HG03097 (cell line): ENCODE results near the gene NCKAP5.

Source experiments
- ATAC-seq: cut with Tn5 transposase; IDR thresholded peaks from one replicate; pipeline ENCODE4 v1.9.1; 2021; ENCODE audit not compliant: unreplicated experiment, low FRiP score

Gene NCKAP5

DNA sequence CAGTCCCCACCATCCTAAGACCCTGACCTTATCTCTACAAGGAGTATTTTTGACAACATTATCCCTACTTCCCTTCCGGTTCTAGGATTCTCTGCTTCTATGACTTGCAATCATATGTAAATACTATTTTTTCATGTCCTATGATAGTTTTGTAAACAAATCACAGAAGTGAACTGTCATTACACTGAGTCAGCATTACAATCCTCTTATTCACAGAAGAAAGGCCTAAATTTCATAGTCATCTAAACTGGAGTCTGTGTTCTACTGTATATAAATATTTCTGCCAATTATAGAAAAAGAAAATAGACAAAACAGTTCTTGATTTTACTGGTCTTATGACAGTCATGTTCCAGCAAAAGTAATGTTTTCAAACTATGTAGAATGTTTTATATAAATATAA lies 265.1 kb downstream of the NCKAP5 start:
- ATAC-seq = no peak

DNA sequence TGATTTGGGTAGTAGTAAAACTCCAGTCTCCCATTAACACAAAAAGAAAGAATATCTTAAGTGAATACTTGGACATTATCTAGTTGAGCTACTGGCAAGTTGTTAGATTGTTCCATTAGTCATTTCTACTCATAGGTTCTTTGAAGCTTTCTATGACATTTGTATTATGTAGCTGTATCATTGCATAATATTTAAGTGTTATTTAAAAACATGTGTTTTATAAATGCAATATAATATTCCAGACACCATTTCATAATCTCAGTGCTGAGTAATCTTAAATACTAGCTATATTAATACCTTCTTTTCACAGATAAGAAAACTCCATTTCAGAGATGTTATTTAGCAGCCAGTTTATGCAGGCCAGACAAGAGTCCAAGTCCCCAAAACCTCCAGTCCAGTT lies 271.9 kb downstream of the NCKAP5 start:
- ATAC-seq = no peak

DNA sequence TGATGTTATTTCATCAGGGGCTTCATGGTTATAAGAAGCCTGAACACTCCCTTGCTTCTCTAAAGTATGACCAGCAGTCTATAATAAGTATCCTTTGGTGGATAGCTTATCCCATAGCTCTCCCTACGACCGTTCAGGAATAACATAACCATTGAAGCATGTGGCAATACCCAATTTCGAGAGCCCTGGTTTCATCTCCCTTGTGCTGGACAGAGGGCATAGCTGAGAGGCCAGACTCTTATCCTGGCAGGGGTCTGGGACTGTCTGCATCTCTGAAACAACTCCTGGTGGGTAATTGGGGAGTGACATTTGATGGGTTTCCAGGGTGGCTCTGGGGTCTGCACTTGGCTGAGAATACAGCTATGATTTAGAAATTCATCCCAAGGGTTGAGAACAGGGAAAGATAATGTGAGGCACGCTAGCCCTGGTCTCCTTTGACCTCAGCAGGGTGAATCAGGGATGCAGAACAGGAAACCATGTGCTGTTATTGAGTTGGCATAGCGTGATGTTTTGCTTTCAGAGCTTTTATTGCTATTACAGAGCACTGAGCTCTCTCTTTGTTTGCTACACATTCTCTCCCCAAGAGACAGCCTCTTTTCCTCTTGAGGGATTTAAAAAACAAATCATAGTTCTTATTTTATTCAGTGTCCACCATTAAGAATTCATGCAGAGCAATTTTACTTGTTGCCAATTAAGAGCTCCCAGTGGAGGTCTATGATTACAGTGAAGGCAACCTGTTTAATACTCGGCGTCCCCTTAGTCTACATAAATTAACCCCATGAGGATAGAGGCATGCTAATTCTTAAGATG lies 274.5 kb downstream of the NCKAP5 start:
- no peak for ATAC-seq

- ATAC-seq = no peak
Measured at GRCh38 chr2:133292259-133292658, 276.0 kb downstream of the NCKAP5 start.

DNA sequence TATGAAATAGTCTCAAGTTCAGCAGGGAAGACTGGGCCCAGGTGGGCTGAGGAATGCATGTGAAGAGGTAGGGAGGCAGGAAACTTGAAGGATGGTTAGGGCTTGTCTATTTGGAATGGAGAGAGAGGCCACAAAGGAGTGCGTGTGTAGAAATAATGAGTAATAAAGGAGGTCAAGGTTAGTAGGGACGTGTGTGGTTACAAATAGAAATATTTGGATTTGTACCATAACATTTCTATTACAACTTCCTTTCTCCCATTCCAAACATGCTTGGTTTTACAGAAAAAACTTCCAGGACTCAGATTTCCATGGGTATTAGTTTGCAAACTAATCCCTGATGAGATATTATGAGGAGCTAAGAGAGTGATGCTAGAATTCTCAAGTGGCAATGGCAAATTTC lies 280.6 kb downstream of the NCKAP5 start:
- no peak for ATAC-seq

DNA sequence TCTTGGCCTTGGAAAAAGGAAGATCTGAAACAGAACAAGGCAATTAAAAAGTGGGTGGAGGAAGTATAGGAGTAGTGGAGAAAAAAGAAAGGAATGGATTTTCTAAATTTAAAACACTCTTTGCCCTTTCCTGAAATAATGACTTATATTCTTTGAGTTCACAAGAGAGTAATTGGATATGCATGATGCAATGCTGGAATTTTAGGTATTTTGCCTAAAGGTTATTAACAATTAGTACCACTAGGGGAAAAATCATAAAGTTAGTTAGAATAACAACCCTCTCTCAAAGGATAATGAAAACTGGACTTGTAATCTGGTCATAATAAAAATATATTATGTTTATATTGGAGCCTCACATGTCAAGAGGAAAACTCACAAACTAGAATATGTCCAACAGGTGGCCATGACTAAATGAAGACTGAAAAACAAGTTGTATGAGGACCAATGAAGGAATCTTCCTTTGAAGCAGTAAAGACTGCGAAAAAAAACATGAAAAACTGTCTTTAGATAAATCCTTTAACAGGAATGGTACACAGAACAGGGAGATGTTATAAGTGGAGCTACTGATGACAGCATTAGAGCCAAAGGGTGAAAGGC lies 281.8 kb downstream of the NCKAP5 start:
- no peak for ATAC-seq

DNA sequence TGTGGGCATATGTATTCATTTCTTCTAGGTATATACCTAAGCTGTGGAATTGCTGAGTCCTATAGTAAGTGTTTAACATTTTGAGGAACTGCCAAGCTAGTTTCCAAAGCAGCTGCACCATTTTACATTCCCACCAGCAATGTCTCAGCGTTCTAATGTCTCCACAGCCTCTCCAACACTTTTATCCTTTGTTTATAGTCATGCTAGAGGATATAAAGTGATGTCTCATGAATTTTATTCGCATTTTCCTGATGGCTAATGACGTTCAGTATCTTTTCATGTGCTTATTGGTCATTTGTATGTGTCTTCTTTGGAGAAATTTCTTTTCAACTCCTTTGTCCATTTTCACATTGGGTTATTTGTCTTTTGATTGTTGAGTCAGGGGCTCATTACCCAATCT lies 295.2 kb downstream of the NCKAP5 start:
- no peak for ATAC-seq

- ATAC-seq = no peak
Measured at GRCh38 chr2:133271105-133271504, 297.2 kb downstream of the NCKAP5 start.

DNA sequence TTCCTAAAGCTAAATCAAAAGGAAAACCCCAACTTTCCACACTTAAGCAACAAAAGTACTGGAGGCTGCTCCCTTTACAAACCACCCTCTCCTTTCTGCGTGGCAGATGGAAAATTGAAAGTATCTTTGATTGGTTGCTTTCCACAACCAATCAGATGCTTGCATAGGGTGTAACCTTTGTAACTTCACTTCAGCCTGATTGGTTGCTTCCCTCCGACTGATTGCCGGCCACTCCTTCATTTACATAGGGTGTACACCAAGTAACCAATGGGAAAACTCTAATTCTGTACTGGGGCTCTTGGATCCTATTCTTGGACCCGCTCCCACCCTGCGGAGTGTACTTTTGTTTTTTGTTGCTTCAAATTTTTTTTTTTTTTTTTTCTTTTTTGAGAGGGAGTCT lies 297.7 kb downstream of the NCKAP5 start:
- no peak for ATAC-seq

GRCh38 chr2:133266926-133267590 lies 301.2 kb downstream of the NCKAP5 start:
- no peak for ATAC-seq

- ATAC-seq = no peak
Measured at GRCh38 chr2:133266041-133266925, 302.0 kb downstream of the NCKAP5 start.

- no peak for ATAC-seq
Measured at GRCh38 chr2:133265432-133265949, 302.8 kb downstream of the NCKAP5 start.

DNA sequence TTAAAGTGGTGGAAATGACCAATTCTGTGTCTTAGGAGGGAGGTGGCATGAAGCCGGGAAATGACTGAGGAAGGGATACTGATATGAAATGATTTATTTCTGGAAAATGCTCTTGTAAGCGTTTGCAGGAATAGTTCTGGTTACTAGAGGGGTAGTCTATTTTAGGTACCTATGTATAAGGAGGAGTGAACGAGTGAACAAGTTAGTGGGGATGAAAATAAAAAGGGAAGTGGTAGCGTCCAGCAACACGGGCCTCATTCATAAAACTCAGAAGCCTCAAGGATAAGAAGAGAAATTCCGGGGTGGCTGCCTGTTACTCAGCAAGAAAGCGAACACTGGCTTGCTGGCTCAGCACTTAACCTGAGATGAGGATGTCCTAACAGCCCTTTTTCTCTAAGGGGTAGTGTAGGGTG lies 303.3 kb downstream of the NCKAP5 start:
- no peak for ATAC-seq

- ATAC-seq = no peak
Measured at GRCh38 chr2:133262893-133263292, 305.4 kb downstream of the NCKAP5 start.

DNA sequence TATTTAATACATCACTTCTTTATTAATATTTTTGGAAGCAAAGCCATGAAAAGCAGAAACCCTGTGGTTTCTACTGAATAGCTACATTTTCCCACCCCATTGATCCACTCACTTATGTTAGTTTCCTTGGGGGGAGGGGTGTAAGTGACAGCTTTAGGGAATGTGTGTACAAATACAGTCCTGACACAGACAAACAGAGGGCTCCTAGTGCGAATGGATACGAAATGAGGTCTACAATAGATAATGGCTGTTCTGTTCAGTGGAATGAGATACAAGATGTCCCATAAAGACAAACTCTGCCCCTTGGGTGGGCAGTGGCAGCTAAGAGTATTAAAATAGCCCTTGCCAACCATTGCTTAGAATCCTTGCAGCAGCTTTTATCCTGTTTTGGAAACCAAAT lies 312.9 kb downstream of the NCKAP5 start:
- ATAC-seq = no peak

- ATAC-seq = no peak
Measured at GRCh38 chr2:133253793-133254192, 314.5 kb downstream of the NCKAP5 start.

GRCh38 chr2:133252780-133253355 lies 315.4 kb downstream of the NCKAP5 start:
- ATAC-seq = no peak

DNA sequence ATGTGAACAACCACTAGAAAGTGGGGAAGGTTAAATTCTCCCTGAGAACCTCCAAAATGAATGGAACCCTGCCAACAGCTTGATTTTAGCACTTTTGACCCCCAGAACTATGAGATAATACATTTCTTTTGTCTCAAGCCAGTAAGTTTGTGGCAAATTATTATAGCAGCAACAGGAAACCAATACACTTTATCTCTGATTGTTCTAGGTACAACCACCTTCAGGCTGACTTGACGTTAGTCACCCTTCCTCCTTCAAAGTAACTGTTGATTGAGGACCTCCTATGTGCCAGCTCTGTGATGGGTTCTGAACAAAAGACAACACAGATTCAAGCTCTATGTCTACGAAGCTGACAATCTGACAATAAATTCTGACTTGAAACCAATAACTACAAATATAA lies 318.9 kb downstream of the NCKAP5 start:
- no peak for ATAC-seq

DNA sequence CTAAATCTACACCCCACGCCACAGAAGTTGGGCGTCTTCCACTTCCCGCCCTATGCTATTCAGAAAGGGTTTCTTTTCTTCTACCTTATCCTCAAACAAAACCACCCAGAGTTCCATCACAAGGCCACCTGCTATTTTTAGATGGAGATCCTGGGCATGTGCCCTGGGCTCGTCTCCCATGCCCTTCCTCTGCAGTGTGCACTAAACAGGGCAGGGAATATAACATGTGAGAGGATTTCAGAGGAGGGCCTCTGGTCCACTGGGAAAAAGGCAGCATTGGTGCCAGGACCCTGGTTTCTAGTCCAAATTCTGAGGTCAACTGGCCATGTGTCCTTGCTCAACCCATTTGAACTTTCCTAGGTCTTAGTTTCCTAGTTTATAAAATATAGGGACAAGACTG lies 320.0 kb downstream of the NCKAP5 start:
- no peak for ATAC-seq

GRCh38 chr2:133247631-133248030 lies 320.6 kb downstream of the NCKAP5 start:
- ATAC-seq = no peak
